HG03354 (cell line): ENCODE results near the gene C1QTNF12.
A peak's percentile ranks its signal among the peaks of the same experiment; 100 is the strongest.

ENCODE experiments used
- ATAC-seq: cut with Tn5 transposase; IDR thresholded peaks from one replicate; pipeline ENCODE4 v1.9.1; 2021; ENCODE audit warnings: mild to moderate bottlenecking; ENCODE audit not compliant: unreplicated experiment, poor library complexity, severe bottlenecking

Gene C1QTNF12

DNA sequence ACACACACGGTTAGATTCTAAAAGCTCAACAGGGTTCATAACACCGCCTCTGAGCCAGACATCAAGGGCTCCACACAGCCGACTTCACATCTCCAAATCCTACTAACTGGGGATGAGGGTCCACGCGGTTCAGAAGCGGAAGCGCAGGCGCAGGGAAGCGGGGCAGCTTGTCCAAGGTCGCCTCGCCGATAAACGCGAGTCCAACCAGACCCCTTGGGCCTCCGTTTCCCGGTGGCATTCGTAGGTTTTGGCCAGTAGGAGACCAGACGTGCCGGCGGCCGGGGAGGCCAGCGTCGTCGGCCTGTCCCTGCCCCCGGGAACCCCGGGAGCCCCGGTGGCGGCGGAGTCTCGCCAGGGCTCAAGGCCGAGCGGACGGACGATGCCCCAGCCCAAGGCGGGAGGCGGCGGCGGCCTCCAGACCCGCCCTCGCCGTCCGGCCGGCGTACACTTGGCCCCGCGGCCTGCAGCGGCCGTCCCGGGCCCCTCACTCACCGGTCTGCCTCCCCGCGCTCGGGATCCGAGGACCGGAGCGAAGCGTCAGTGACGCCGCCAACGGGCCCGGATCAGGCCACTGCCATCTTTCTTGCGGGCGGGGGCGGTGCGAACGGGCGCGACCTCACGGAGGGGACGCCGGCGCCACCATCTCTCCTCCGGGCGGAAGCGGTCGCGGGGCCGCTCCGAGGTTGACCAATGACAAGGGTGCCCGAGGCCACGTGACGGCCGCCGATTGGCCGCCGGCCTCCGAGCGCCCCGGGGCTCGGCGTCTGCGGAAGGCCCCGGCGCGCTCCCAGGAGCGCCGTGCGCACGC lies 14.9 kb downstream of the C1QTNF12 start, which contains the start of gene SDF4:
SDF4 (minus strand) TSS at position 602 of the 808 bp plus-strand sequence. CDS start 3,229 bp downstream, outside the sequence.
- peak; percentile 93 for ATAC-seq

DNA sequence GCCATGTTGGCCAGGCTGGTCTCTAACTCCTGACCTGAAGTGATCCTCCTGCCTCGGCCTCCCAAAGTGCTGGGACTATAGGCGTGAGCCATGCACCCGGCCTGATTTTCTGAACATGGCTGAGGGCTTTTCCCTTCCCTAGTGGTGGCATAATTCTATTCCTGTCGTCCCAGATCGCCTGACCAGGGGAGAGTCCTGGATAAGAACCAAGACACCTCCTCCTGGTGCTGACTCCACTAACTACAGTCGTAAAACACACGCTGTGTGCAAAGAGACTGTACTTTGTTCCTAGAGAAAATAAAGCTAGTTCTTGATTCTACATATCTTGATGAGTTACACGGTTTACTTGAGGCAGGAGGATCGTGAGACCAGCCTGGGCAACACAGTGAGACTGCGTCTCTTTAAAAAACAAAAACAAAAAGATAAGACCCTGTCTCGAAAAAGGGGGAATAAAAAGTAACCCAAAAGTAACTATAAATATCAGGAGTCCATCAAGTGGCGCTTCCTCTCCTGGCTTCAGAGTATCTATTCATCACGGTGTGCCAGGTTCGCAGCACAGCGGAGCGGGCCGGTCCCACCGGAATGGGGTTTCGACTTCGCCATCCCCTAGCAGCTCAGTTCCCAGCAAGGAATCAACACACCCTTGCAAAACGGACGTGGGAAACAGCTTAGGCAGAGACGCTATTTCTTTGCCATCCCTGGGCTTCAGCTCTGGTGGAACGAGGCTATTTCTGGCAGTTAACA lies 15.7 kb downstream of the C1QTNF12 start:
- no peak for ATAC-seq

DNA sequence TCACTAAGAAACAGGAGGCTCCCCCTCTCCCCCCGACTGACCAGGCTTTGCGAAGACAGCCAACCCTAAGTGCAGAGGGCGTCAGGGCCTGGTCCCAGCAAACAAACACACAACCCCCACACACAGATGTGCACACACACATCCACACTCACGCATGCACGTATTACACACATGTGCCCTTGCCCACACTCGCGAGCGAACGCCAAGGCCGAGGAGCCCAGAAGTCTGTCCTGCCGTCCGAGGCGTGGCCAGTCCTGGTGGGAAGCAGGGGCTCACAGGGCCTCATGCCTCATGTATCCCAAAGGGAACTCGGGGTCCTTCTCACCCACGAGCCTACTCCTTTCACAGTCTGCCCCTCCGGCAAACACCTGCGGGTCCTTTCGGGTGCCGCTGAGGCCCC lies 16.8 kb downstream of the C1QTNF12 start:
- ATAC-seq: no peak

GRCh38 chr1:1228596-1229321 lies 17.8 kb downstream of the C1QTNF12 start:
- no peak for ATAC-seq

DNA sequence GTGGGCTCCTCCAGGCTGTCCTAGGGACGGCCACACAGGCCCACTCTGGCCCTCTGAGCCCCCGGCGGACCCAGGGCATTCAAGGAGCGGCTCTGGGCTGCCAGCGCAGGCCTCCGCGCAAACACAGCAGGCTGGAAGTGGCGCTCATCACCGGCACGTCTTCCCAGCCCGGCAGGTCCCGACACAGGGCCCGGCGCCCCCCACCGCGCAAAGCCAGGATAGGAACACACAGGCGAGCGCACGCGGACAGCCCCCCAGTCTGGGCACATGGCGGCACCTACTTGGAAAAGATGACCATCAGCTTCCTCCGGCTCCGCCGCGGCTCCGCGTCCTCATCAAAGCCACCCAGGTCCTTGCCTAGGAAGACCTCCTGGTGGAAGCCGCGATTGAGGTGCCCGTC lies 18.3 kb downstream of the C1QTNF12 start:
- ATAC-seq: no peak

DNA sequence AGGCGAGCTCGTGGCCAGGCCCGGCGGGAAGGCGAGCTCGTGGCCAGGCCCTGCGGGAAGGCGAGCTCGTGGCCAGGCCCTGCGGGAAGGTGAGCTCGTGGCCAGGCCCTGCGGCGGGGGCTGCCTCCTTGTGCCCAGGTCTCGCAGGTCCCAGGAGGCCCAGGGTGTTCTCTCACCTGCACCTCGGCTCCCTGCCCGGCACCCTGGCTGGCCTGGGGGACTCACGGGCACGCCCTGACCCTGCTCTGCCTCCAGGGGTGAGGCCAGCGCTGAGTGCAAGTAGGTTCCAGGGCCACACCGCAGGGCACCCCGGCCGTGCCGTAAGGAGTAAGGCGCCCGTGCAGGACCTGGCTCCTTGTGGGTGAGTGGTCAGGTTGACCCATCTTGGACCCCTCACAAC lies 19.1 kb downstream of the C1QTNF12 start:
- no peak for ATAC-seq

DNA sequence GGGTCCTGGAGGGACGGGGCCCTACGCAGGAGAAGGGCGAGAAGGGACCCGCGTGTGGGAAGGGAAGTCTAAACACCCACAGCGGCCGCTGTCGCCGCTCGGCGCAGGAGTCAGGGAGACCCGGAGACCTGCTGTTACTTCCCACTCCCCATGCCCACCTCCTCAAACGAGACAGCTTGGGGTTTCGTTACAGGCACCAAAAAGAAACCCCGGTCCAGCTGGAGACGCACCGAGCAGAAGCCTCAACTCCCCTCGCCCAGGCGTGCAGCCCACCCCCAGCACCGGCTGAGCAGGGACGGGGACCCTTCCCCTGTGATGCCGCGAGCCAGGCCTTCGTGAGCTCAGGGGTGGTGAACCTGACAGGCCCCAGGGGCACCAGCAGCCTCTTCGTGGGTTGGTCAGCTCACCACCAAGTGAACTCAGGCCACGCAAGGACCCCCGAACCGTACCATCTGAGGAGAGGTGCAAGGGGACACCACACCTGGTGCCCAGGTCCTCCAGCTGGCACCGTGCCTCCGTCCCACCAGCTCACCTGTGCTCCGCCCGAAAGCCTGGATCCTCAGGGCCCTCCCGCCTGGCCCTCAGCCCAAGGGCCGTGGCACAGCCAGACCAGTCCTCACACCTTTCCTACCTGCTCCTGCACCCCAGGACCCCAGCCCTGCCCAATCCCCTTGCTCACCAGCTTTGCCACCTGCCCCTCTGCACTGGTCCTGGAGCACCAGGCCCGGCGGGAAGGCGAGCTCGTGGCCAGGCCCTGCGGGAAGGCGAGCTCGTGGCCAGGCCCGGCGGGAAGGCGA lies 19.8 kb downstream of the C1QTNF12 start:
- ATAC-seq: no peak

GRCh38 chr1:1225913-1226312 lies 20.6 kb downstream of the C1QTNF12 start:
- ATAC-seq: no peak

DNA sequence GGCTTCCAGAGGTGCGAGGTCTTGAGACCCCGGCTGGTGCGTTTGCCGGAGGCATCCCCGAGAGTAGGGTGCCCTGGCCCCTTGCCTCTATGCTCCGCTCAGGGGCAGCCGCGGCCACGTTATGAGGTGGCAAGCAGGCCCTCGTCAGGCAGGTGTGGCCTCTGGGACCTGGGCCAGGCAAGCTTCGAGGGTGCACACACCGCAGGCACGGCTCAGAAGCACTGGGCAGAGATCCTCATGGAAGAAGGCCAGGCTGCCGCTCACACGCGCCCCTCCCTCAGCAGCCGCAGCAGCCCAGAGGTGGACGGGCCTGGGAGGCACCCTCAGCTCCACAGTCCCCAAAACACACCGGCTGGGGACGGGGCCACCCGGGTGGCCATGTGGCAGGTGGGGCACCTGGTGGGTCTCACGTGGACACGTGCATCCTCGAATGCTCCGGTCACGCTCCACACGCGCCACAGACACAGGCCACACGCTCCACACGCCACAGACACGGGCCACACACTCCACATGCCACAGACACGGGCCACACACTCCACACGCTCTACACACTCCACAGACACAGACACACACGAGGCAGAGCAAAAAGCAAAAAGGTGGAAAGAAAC lies 21.2 kb downstream of the C1QTNF12 start:
- no peak for ATAC-seq

DNA sequence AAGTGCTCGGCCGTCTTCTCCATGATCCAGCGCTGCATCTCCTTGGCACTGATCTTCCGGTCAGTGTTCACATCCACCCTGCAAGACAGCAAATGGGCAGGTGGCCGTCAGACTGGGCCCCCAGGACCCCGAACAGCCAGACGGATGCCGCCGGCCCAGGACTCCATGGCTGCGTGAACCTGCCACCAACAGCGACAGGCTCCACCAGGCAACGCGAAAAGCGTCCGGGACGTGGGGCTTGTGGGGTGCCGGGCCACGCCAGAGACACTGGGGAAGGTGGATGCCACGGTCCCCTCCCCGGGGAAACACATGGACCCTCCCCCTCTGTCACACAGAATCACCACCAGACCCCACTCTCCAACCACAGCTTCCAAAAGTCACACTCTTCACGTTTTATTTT lies 22.6 kb downstream of the C1QTNF12 start:
- no peak for ATAC-seq

GRCh38 chr1:1223321-1223720 lies 23.2 kb downstream of the C1QTNF12 start:
- ATAC-seq: no peak

DNA sequence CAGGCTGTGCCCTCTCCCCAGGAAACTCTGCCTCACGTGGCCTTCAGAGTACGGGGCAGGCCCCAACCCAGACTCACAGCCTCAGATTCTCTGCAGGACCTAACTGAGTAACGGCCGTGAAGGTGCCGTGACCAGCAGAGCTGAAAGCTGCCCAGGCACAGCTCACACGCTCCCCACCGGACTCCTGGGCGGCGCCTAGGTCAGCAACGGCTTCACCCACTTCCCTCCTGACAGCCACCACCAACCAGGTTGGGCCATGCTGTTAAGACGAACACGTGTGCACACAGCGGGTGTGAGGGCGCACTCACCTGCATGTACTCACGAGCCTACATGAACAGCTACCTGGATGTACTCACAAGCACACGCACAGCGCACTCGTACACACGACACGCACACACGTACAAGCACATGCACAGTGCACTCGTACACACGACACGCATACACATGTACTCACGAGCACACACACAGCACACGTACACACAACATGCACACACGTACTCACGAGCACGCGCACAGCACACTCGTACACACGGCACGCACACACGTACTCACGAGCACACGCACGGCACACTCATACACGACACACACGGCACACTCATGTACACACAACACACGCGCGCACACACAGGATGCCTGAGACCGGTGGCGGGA lies 23.8 kb downstream of the C1QTNF12 start:
- ATAC-seq: no peak

- no peak for ATAC-seq
Measured at GRCh38 chr1:1221887-1222574, 24.5 kb downstream of the C1QTNF12 start.

DNA sequence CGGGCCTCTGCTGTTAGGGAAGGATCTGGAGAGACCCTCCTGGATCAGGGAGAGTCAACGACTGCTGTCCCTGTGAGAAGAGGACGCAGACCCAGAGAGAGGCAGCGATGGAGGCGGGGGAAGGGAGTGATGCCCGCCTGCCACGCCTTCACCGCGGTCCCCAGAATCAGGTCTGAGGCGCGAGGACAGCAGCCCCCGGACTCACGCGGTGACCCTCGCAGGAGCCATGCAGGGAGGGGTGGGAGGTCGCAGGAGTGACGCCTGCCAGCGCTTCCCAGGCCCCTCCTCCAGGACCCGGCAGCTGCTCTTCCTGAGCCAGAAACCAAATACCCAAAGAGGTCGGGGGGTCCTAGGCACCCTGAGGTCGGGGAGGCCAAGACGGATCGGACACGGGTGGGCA lies 26.3 kb downstream of the C1QTNF12 start:
- no peak for ATAC-seq

DNA sequence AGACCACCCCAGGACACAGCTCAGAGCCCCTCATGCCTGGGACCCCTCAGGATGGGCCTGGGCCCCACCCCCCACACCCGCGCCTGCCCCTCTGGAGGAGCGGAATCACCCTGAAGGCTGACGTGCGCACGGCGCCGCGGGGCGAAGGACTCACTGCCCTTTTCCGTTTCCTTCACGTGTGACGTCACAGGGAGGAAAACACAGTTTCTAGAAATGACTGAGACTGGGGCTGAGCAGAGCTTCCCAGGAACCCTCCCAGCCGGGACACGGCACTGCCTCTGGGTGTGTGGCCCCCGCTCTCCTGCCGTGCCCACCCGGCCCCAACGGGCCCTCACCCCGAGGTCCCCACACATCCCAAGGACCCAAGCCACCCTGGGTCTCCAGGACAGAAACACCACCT lies 27.2 kb downstream of the C1QTNF12 start:
- ATAC-seq: no peak

DNA sequence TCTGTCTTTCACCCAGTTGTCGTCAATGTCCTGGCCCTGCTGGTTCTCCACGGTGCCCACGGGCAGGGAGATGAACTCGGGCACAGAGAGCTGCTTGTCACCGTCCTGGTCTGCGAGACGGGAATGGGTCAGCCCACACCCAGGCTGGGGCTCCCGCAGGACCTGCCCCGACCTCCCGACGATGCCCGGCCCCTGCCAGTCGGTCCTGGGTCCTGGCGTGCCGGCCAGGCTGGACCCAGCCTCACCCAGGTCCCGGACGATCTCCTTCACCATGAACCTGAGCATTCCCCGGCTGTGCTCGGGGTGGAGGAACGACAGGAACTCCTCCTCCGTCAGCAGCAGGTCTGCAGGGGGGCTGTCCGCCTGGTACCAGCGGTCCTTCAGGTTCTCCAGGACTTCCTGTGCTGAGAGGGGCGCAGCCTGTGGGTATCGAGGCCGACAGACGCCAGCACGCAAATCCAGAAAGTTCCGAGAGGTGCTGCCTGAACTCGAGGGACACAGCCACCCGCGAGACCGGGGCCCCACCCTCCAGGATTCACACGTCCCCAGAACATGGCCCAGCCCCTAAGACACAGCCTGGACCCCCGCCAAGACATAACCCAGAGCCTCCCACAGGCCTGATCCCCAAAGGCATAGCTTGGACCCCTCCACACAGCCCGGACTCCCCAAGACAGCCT lies 27.9 kb downstream of the C1QTNF12 start:
- ATAC-seq: no peak

- ATAC-seq: no peak
Measured at GRCh38 chr1:1217621-1218523, 28.6 kb downstream of the C1QTNF12 start.
